ENCODE data around the gene NTPCR. TPM values are rescaled to one million over a fixed set of nuclear protein-coding genes. Genes with fewer than 3 reads are reported as not detected.

The NTPCR gene
- total RNA-seq, 2 donors from 2014 or later = 40.9 to 53.0 TPM

DNA sequence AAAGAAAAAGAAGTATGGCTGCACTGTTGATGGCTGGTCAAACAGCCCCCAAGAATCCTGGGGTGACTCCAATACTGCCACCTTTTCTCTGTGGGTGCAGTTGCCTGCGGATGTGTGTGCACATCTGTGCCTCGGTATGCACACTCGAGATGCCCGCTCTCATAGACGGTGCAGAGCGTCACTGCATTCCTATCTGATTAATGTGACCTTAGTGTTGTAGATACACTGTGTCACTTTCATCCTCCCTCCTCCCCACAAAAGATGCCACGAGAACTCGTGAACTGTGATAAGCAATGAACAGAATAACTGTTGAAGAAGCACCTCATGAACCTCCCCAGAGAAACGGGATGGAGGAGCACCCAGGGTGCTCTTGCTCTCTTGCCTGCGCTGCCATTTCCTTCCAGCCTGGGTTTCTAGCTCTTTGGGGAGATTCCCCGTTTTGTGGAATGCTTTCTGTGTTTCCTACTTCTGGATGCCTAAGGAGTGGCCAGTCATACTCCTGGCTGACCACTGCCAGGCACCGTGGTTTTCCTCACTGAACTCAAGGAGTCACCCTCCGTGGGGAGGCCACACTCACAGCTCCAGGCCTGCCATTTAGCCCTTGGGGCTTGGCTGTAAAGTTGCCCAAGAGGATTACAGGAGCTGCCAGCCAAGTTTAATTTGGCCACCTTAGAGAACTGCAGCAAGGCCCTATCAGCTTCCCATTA is 32.0 kb downstream of the NTPCR start:
- peak overlapping the region; percentile 15 for H3K27ac Mint-ChIP-seq
- no peak for ATAC-seq (replicated peaks)
- H3K4me3 Mint-ChIP-seq = no peak overlapping the region
- H3K27me3 Mint-ChIP-seq = no peaks in the 10 kb centered on the region
- peaks cover 28% of the 10 kb centered on the region for H3K36me3 Mint-ChIP-seq (ENCODE audit: low read depth)
- no peaks in the 10 kb centered on the region for H3K9me3 Mint-ChIP-seq
- peaks cover 15% of the 10 kb centered on the region for H3K4me1 Mint-ChIP-seq

DNA sequence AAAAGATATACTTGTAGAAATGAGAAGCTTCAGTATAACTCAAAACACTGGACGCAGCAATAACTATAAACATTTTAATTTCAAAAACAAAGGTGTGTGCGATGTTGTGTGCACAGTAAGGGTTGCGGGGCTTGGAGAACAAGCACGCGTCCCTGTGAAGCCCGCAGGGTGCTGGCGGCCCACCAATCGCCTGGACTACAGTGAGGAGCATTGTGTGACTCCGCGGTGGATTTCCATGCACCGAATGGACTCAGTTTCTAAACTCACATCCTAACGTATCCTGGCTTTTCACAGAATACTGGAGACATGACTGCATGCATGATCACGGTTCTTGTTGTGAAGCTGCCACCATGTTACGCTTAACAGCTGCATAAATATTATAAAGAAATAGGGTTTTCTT is 33.0 kb downstream of the NTPCR start:
- Mint-ChIP-seq H3K36me3 (ENCODE audit: low read depth) (peaks cover 23% of the 10 kb centered on the region), H3K27ac (no peak overlapping the region), H3K9me3 (no peaks in the 10 kb centered on the region), H3K27me3 (no peaks in the 10 kb centered on the region), H3K4me3 (no peak overlapping the region), H3K4me1 (peaks cover 7% of the 10 kb centered on the region)
- ATAC-seq (replicated peaks) = no peak

DNA sequence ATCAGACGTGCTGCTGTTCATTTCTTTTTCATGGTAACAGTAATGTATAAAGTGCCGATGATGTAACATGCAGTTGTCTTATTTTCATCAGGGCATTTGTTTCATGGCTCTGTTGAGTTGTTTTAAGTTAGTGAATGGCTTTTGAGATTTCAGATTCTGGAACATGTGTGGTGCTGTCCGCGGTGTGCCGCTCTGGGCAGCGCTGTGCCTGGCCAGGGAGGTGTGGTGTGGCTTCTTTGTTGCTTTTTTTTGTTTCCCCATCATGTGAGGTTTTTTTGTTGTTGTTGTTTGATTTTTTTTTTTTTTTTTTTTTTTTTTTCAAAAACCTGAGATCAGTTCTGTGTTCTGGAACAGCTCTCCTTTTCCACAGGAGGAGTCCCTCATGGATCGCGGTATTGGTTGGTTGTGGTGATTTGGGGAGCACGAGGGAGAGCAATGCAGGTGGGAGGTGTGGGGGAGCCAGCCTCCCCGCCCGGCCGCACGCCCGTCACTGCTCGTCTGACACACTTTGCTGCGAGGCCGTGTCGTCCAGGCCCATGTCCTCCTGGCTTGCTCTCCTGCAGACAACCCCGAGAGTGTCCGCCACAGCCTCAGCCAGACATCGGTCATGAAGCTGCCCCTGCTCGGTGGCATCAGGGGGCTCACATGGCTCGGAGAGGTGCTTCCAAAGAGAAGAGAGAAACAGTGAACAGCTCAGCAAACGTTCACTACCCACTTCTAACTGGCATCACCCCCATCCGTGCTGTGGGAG is 33.6 kb downstream of the NTPCR start:
- no peaks in the 10 kb centered on the region for H3K27me3 Mint-ChIP-seq
- no peak overlapping the region for H3K4me3 Mint-ChIP-seq
- no peaks in the 10 kb centered on the region for H3K9me3 Mint-ChIP-seq
- peaks cover 2% of the 10 kb centered on the region for H3K4me1 Mint-ChIP-seq
- ATAC-seq (replicated peaks) = no peak
- peaks cover 18% of the 10 kb centered on the region for H3K36me3 Mint-ChIP-seq (ENCODE audit: low read depth)
- H3K27ac Mint-ChIP-seq = peak overlapping the region; percentile 52

DNA sequence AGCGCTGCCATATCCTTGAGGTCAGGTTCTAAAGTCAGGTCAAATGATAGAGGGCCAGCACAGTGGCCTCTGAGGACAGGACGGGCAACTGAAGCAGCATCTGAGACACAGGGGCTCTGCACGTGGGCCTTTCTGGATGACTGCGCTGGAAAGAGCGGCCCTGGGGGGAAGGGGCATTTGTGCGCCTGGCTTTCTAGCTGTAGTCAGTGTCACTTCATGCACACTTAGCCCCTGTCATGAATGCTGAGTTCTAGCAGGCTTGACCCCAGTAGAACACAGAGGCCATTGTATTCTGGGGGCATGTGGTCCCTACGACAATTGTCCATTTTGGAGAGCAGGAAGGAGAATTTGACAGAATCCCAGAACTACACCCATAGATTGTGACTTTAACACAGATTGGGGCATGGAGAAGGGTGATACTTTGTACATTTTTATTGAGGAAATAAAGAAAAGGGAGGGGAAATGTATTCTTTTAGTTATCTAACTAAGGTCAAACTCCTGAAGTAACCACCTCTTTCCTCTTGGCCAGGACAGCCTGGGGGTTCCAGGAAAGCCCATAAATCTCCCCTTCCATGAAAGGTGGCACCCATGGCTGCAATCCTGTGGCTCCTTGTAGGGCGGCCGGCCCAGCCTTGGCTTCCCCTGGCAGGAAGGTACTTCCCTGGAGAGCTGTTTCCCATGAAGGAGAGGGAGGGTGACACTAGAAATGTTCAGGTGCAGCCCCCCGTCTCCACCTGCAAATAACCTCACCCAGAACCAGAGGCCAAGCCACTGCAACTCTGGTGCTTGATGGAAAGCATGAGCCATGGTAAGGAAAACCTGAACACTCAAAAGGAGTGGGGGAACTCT is 34.4 kb downstream of the NTPCR start:
- no peaks in the 10 kb centered on the region for H3K9me3 Mint-ChIP-seq
- peak overlapping the region; percentile 52 for H3K27ac Mint-ChIP-seq
- peaks cover 17% of the 10 kb centered on the region for H3K36me3 Mint-ChIP-seq (ENCODE audit: low read depth)
- no peaks in the 10 kb centered on the region for H3K4me1 Mint-ChIP-seq
- no peak overlapping the region for H3K4me3 Mint-ChIP-seq
- no peak for ATAC-seq (replicated peaks)
- H3K27me3 Mint-ChIP-seq = no peaks in the 10 kb centered on the region

DNA sequence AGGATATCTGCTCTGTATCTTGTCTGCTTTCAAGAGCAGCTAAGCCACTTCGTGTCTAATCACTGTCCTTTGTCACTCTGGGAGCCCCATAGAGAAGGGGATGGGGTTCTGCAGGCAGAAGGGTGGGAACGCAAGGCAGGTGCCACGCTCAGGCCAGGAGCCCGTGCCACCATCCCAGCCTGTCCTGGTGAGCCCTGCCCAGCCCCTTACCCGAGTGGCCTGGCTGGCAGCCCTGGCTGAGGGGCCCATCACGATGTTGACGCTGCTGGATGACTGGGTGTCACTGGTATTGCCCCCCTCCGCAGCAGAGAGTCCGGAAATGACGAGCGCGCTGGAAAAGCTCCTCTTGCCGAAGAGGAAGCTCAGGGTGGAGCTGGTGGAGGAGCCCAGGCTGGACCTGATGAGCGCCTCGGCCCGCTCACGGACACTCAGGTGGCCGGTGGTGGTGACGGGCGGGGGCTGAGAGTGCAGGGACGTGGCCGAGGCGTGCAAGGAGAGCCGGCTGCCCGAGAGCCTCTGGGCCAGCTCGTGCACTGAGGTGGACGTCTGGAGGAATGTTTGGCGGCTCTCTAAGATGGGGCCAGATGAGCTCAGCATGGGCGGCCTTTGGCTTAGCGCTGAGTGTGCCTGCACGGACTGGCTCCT is 35.6 kb downstream of the NTPCR start:
- Mint-ChIP-seq H3K4me1 (no peaks in the 10 kb centered on the region), H3K4me3 (no peak overlapping the region), H3K27me3 (no peaks in the 10 kb centered on the region), H3K27ac (no peak overlapping the region), H3K9me3 (no peaks in the 10 kb centered on the region), H3K36me3 (ENCODE audit: low read depth) (peaks cover 17% of the 10 kb centered on the region)
- no peak for ATAC-seq (replicated peaks)

DNA sequence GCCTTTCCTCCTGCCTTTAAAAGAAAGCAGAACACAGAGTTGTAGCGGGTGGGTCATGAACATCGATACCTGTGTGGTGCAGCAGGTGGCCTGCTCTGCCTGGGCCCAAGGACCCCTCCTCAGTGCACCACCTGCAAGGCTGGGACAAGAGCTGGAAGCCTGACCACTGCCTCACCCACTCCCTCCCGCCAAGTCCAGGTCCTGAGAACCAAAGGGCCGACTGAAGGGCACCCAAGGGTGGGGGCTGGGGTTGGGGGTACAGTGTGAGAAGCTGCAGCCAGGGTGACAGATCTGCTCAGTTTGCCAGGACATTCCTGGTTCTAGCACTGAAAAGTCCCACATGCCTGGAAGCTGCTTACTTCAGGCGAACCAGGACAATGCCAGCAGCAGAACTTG is 36.1 kb downstream of the NTPCR start:
- H3K9me3 Mint-ChIP-seq = no peaks in the 10 kb centered on the region
- ATAC-seq (replicated peaks) = no peak
- H3K27me3 Mint-ChIP-seq = no peaks in the 10 kb centered on the region
- no peak overlapping the region for H3K27ac Mint-ChIP-seq
- H3K4me1 Mint-ChIP-seq = no peaks in the 10 kb centered on the region
- no peak overlapping the region for H3K4me3 Mint-ChIP-seq
- peaks cover 18% of the 10 kb centered on the region for H3K36me3 Mint-ChIP-seq (ENCODE audit: low read depth)

DNA sequence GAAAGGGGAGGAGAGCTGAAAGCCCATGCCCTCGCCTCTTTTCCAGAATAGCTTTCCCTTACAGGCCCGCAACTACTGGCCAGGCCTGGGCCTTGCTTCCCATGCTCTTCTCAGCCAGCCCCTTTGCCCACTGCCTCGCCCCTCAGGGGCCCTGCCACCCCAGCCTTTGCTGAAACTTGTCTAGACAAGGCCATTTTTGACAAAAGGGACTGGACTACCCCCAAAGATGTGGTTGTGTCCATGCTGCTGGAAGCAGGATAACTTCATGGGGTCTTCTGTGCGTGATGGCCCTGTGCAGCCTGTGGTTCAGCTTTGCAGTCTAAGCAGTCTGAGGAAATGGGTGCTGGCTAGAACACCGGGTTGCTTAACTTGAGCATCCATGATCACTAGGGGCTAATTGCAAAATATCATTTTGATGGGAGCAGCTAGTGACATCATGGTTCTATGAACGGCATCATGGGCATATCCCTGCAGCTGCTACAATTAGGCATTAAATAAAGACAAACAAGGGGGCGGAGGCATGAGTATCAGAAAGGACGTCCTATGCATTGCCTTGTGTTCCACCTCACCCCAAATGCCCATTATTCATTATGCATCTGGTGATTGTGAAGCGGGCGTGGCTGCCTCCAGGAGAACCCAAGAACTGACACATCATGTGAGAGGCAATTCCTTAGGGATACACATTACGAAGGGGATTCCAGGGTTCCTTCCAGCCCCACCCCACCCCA is 36.8 kb downstream of the NTPCR start:
- no peaks in the 10 kb centered on the region for H3K27me3 Mint-ChIP-seq
- H3K4me3 Mint-ChIP-seq = no peak overlapping the region
- H3K4me1 Mint-ChIP-seq = no peaks in the 10 kb centered on the region
- H3K27ac Mint-ChIP-seq = no peak overlapping the region
- ATAC-seq (replicated peaks) = no peak
- no peaks in the 10 kb centered on the region for H3K9me3 Mint-ChIP-seq
- H3K36me3 Mint-ChIP-seq (ENCODE audit: low read depth) = peaks cover 25% of the 10 kb centered on the region

DNA sequence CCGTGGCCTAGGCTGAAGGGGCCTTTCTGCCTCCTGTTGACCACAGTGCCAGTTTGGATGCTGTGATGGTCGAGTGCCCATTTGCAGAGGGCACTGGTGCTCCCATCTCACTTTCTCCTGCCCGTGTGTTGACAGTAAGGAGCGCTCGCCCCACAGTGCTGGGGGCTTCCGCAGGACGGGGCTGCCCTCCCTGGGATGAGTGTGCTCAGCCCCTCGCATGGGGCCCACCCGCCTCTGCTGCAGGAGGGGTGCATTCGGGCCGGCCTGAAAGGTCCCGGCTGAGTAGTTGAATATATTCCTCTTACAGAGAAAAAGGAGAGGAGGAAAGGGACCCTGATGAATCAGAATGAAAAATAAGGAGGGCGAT is 37.3 kb downstream of the NTPCR start:
- no peak for ATAC-seq (replicated peaks)
- no peak overlapping the region for H3K27ac Mint-ChIP-seq
- peaks cover 31% of the 10 kb centered on the region for H3K36me3 Mint-ChIP-seq (ENCODE audit: low read depth)
- H3K9me3 Mint-ChIP-seq = no peaks in the 10 kb centered on the region
- H3K27me3 Mint-ChIP-seq = no peaks in the 10 kb centered on the region
- no peak overlapping the region for H3K4me3 Mint-ChIP-seq
- H3K4me1 Mint-ChIP-seq = no peaks in the 10 kb centered on the region

DNA sequence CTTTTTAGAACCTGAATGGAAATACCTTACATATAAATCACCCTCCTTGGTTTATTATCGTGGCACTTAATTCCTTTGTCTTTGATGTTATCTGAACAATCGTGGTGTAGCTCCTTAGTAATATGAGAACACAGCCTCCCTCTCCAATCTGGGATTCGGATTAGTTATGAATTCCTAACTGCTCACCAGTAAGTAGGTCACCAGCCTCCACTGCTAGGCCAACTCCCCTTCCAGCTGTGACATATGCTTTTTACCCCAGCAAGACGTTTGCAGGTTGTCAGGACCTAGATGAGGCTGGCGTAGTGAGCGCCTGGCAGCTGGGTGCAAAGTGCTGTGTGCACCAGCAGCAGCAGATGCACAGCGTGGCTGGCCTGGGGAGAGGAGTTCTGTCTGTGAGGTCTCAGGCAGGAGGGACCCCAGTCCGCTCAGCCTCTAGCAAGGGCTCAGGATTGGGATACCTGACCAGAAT is 38.2 kb downstream of the NTPCR start:
- H3K27me3 Mint-ChIP-seq = no peaks in the 10 kb centered on the region
- H3K4me3 Mint-ChIP-seq = no peak overlapping the region
- ATAC-seq (replicated peaks) = no peak
- peaks cover 38% of the 10 kb centered on the region for H3K36me3 Mint-ChIP-seq (ENCODE audit: low read depth)
- H3K9me3 Mint-ChIP-seq = no peaks in the 10 kb centered on the region
- H3K4me1 Mint-ChIP-seq = no peaks in the 10 kb centered on the region
- H3K27ac Mint-ChIP-seq = no peak overlapping the region

DNA sequence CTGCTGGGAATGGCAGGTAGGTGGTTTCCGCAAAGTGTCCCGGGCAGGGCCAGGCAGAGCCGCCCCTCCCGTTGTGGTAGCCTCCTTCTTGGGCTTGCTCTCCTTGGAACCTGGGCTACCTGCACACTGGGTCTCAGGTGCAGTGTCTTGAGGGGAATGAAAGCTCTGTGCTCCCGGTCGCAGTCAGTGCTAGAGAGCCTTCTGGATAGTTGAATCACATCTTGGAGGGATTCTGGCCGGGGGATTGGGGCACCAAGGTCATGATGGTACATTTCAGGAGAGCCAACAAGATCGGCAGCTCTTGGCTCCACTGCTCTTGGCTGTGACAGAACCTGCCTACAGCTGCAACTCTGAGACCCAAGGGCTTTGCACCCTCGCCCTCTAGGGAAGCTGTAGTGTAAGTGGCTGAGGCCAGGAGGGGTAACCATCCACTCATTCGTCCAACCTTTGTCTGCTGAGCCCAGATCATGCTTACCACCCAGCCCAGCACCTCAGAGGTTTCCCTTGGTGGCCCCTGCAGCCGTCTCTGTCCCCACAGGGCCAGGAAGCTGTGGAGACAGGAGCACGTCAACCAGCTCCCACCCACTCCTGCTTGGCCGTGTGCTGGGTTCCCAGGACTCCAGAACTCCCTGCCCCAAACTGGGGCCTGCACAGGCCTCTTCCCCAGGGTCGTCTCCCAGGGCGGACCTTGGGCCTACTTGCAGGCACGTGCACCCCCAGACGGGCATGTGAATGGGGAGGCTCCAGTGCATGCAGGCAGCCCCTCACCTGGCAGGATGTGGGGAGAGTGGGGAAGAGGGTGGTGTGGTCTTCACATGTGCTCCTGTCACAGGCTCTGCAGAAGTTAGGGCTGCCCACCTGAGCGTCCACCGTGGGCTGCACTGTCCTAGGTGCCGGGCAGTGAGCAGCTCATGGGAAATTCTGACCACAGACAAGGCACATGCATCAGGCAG is 40.0 kb downstream of the NTPCR start:
- H3K36me3 Mint-ChIP-seq (ENCODE audit: low read depth) = peaks cover 47% of the 10 kb centered on the region
- H3K27me3 Mint-ChIP-seq = no peaks in the 10 kb centered on the region
- peaks cover 5% of the 10 kb centered on the region for H3K9me3 Mint-ChIP-seq
- H3K4me1 Mint-ChIP-seq = no peaks in the 10 kb centered on the region
- peak overlapping the region; percentile 78 for H3K27ac Mint-ChIP-seq
- no peak for ATAC-seq (replicated peaks)
- H3K4me3 Mint-ChIP-seq = no peak overlapping the region

DNA sequence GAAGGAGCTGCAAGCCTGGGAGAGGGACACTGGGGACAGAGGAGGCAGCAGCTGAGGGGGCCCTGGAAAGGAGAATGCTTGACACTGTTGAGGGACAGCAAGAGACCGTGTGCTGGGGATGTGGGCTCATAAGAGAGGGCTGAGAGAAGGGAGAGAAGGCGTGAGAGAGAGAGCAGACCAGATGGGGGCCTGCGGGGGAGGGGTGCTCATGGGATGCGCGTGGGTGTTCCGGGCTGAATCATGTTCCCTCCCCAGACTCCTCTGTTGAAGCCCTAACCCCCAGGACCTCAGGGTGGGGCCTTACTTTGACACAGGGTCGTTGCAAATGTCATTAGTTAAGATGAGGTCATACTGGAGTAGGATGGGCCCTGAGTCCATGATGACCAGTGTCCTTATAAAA is 40.8 kb downstream of the NTPCR start:
- H3K4me3 Mint-ChIP-seq = no peak overlapping the region
- H3K4me1 Mint-ChIP-seq = no peaks in the 10 kb centered on the region
- peaks cover 46% of the 10 kb centered on the region for H3K36me3 Mint-ChIP-seq (ENCODE audit: low read depth)
- ATAC-seq (replicated peaks) = no peak
- H3K9me3 Mint-ChIP-seq = peaks cover 5% of the 10 kb centered on the region
- H3K27me3 Mint-ChIP-seq = no peaks in the 10 kb centered on the region
- H3K27ac Mint-ChIP-seq = peak overlapping the region; percentile 78

DNA sequence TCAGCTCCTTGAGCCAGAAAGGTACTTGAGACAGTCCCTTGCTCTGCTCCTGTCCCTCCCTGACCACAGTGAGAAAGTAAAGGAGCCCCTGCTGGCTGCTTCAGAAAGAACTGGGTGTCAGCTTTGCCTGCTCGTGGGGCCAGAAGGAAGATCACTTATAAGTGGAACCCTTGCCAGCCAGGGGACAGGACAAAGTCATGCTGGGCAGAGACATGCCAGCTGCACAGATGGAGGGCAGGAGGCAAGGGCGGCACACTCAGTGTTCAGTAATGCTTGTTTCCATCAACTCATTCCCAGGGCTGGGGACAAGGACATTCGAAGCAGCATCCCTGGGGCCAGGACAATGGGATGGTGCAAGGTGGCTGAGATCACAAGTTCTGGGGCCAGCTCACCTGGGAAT is 41.8 kb downstream of the NTPCR start:
- Mint-ChIP-seq H3K4me3 (no peak overlapping the region), H3K27ac (peak overlapping the region; percentile 0), H3K27me3 (no peaks in the 10 kb centered on the region), H3K36me3 (ENCODE audit: low read depth) (peaks cover 56% of the 10 kb centered on the region), H3K4me1 (no peaks in the 10 kb centered on the region), H3K9me3 (peaks cover 5% of the 10 kb centered on the region)
- ATAC-seq (replicated peaks) = no peak

DNA sequence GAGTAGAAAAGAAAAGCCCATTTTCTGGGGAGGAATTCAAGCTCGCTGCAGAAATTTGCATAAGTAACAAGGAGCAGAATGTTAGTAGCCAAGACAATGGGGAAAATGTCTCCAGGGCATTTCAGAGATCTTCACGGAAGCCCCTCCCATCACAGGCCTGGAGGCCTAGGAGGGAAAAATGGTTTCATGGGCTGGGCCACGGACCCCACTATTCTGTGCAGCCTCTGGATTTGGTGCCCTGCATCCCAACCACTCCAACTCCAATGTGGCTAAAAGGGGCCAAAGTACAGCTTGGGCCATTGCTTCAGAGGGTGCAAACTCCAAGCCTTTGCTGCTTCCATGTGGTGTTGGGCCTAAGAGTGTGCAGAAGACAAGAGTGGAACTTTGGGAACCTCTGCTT is 43.1 kb downstream of the NTPCR start:
- Mint-ChIP-seq H3K27ac (no peak overlapping the region), H3K36me3 (ENCODE audit: low read depth) (peaks cover 69% of the 10 kb centered on the region), H3K27me3 (no peaks in the 10 kb centered on the region), H3K4me1 (no peaks in the 10 kb centered on the region), H3K4me3 (no peak overlapping the region), H3K9me3 (peaks cover 5% of the 10 kb centered on the region)
- ATAC-seq (replicated peaks) = no peak

Data from activated T-helper 17 cell treated with anti-CD3 and anti-CD28 coated beads, Interleukin-2, amount 50 U/mL, for 72 hours (primary cell).